HepG2 (cell line): ENCODE data around the gene GPD1. TPM values are rescaled to one million over a fixed set of nuclear protein-coding genes. Genes with fewer than 3 reads are reported as not detected.
A peak's percentile ranks its signal among the peaks of the same experiment; 100 is the strongest.

ENCODE experiments used
- ATAC-seq: fragments of 200-7000 bp; cut with Tn5 transposase; 3 replicates; pipeline ENCODE4 v1.9.1; 2020; ENCODE audit warnings: mild to moderate bottlenecking, moderate library complexity
- BruUV-seq: library from RNA; stranded (reverse); fragments of 400-500 nt; replicated peaks from 2 replicates; lab custom pipeline; 2021; lab: Mats Ljungman, UMichigan
- CTCF ChIA-PET: fragments of 300-600 bp; formaldehyde crosslinking; extraction: SDS; loops from one replicate; lab custom pipeline; 2021; ENCODE audit warnings: low total read pairs, inconsistent platforms, low intra/inter-chr PET ratio; lab: Yijun Ruan, JAX
- POLR2A ChIA-PET: fragments of 350-600 bp; sonication (Branson Sonifier 250); formaldehyde crosslinking; loops from one replicate; lab custom pipeline; 2020; ENCODE audit warnings: antibody characterized with exemption, inconsistent platforms; lab: Yijun Ruan, JAX
- DNase-seq: peaks from one replicate; pipeline ENCODE4 v3.0.0-alpha.2; 2015; ENCODE audit warnings: low spot score
- FAIRE-seq: peaks from 3 replicates; lab custom pipeline; 2011; peaks lifted over from hg19 to GRCh38; lab: Jason Lieb, UNC
- H2AFZ ChIP-seq: one replicate; pipeline ENCODE4 v1.6.1; 2011; ENCODE audit warnings: low read length, inconsistent platforms
- H3K27ac ChIP-seq: fragments of 300-600 bp; 3 replicates; pipeline ENCODE4 v1.8.0; 2011; ENCODE audit warnings: mixed run types, mild to moderate bottlenecking, mixed read lengths, low read length, inconsistent platforms; ENCODE audit not compliant: insufficient read depth; ENCODE audit errors: extremely low read length
- H3K27me3 ChIP-seq, 2 experiments: fragments of 200-600 bp in 1 of 2; 2 replicates in 1 of 2; 3 replicates in 1 of 2; pipeline versions ENCODE4 v1.6.0 to v1.8.0; 2011; ENCODE audit warnings: low read length in 2 of 2, mild to moderate bottlenecking in 2 of 2, moderate library complexity in 2 of 2, inconsistent platforms in 1 of 2; ENCODE audit not compliant: insufficient read depth in 2 of 2, control insufficient read depth in 1 of 2
- H3K36me3 ChIP-seq, 2 experiments: fragments of 200-600 bp in 1 of 2; replicated peaks in 1 of 2; 2 replicates in 1 of 2; 3 replicates in 1 of 2; pipeline versions ENCODE4 v1.5.1 to v1.8.0; 2011; ENCODE audit warnings: low read length in 2 of 2, inconsistent platforms in 1 of 2; ENCODE audit not compliant: insufficient read depth in 2 of 2, control insufficient read depth in 1 of 2
- H3K4me1 ChIP-seq: 2 replicates; pipeline ENCODE4 v1.5.1; 2012; ENCODE audit warnings: low read length, inconsistent platforms; ENCODE audit not compliant: insufficient read depth
- H3K4me2 ChIP-seq: 2 replicates; pipeline ENCODE4 v1.6.0; 2011; ENCODE audit warnings: low read depth, low read length, inconsistent platforms
- H3K4me3 ChIP-seq, 3 experiments: fragments of 200-600 bp in 1 of 3; sonication (generic), shearing (Covaris generic) in 1 of 3; replicated peaks in 1 of 3; 2 replicates each; pipeline ENCODE4 v1.5.1; 2011 to 2016; ENCODE audit warnings: low read length in 3 of 3, inconsistent platforms in 2 of 3, low read depth in 2 of 3, mild to moderate bottlenecking in 2 of 3, control low read depth in 1 of 3, mixed read lengths in 1 of 3; ENCODE audit not compliant: insufficient read depth in 1 of 3
- H3K79me2 ChIP-seq: one replicate; pipeline ENCODE4 v1.6.1; 2011; ENCODE audit warnings: low read length, inconsistent platforms; ENCODE audit not compliant: insufficient read depth
- H3K9ac ChIP-seq: 2 replicates; pipeline ENCODE4 v1.6.0; 2011; ENCODE audit warnings: mild to moderate bottlenecking, low read depth, low read length, inconsistent platforms; ENCODE audit not compliant: insufficient read depth
- H3K9me3 ChIP-seq: 2 replicates; pipeline ENCODE4 v1.5.1; 2012; ENCODE audit warnings: mild to moderate bottlenecking, low read length
- H4K20me1 ChIP-seq: 2 replicates; pipeline ENCODE4 v1.6.0; 2011; ENCODE audit warnings: inconsistent platforms, mild to moderate bottlenecking, low read length, moderate library complexity; ENCODE audit not compliant: insufficient read depth
- IKZF4 ChIP-seq: sonication (generic); formaldehyde crosslinking; IDR thresholded peaks from 2 replicates; pipeline ENCODE4 v1.5.1; 2020; ENCODE audit warnings: borderline replicate concordance, mild to moderate bottlenecking, low read depth, missing genetic modification reagents; ENCODE audit errors: not compliant biosample characterization
- LCORL ChIP-seq, 2 experiments: fragments of 450-650 bp in 1 of 2; sonication (generic) in 1 of 2; formaldehyde crosslinking in 1 of 2; IDR thresholded peaks; 2 replicates each; pipeline versions ENCODE4 v1.5.0 to v1.6.1; 2017 to 2020; ENCODE audit warnings: antibody characterized with exemption in 1 of 2, missing genetic modification reagents in 1 of 2
- NFKB2 ChIP-seq: sonication (generic); formaldehyde crosslinking; IDR thresholded peaks from 2 replicates; pipeline ENCODE4 v1.4.0; 2020; ENCODE audit warnings: missing genetic modification reagents, borderline replicate concordance
- NONO ChIP-seq, 2 experiments: fragments of 450-650 bp in 1 of 2; sonication (generic) in 1 of 2; formaldehyde crosslinking in 1 of 2; IDR thresholded peaks in 1 of 2; conservative IDR thresholded peaks in 1 of 2; 2 replicates each; pipeline versions ENCODE4 v1.6.1 to v1.8.0; 2017 to 2022; ENCODE audit warnings: mild to moderate bottlenecking in 1 of 2, missing genetic modification reagents in 1 of 2, moderate library complexity in 1 of 2
- SRSF1 ChIP-seq: fragments of 200-400 bp; formaldehyde crosslinking; optimal IDR thresholded peaks from 2 replicates; pipeline ENCODE3; 2017; ENCODE audit warnings: mild to moderate bottlenecking, low read depth, low read length, moderate library complexity
- TGIF2 ChIP-seq: IDR thresholded peaks from 2 replicates; pipeline ENCODE4 v1.6.1; 2016; ENCODE audit warnings: control low read depth, missing compliant biosample characterization
- ZFP90 ChIP-seq: sonication (generic); formaldehyde crosslinking; IDR thresholded peaks from 2 replicates; pipeline ENCODE4 v1.8.0; 2022; ENCODE audit warnings: missing genetic modification reagents, mild to moderate bottlenecking, inconsistent platforms, borderline replicate concordance
- ZNF329 ChIP-seq: sonication (generic); formaldehyde crosslinking; IDR thresholded peaks from 2 replicates; pipeline ENCODE4 v1.9.0; 2021; ENCODE audit warnings: low read depth, mild to moderate bottlenecking, missing genetic modification reagents
- WGBS: methylation state at CpG from one replicate; pipeline ENCODE4 v1.1.6; 2017; ENCODE audit warnings: low lambda C conversion rate; 5-methylcytosine and 5-hydroxymethylcytosine counted together
- in situ Hi-C: cut with HindIII; loops from 2 replicates; pipeline ENCODE4 v1.10.0; 2017; ENCODE audit warnings: low pct_unique_long_range_greater_than_20kb; ENCODE audit not compliant: extremely low pct_ligation_motif_present
- intact Hi-C: fragments of 100-400 bp; cut with micrococcal nuclease; formaldehyde crosslinking; loops from one replicate; pipeline ENCODE4 v1.10.0; 2022; ENCODE audit not compliant: unreplicated experiment
- polyA plus RNA-seq, 8 experiments: library from polyadenylated mRNA; depleted of rRNA in 3 of 8; stranded (reverse) in 7 of 8; unstranded in 1 of 8; fragments of >200 nt; fragmentation: Illumina TruSeq in 4 of 8; extraction: Trizol in 4 of 8; gene quantifications; 2 replicates each; pipeline versions ENCODE4 v1.2.1 to v1.2.3, GENCODE V29; 2011 to 2016; ENCODE audit warnings: low read depth in 4 of 8, missing spikeins in 1 of 8, mixed read lengths in 1 of 8; ENCODE audit not compliant: insufficient read depth in 1 of 8
- total RNA-seq, 5 experiments: library from RNA; depleted of rRNA; stranded (reverse); fragments of >200 nt; fragmentation: Illumina TruSeq; extraction: Trizol; gene quantifications; 2 replicates each; pipeline ENCODE4 v1.2.3, GENCODE V29; 2016; ENCODE audit warnings: low read depth in 1 of 5
- TF ChIP-seq, protein P1 (sequence below): IDR thresholded peaks from 2 replicates; pipeline ENCODE4 v1.4.0; 2020; ENCODE audit warnings: mild to moderate bottlenecking, missing genetic modification reagents
- TF ChIP-seq, protein P2 (sequence below): IDR thresholded peaks from 2 replicates; pipeline ENCODE4 v1.6.1; 2016; ENCODE audit warnings: control low read depth
- TF ChIP-seq, protein P3 (sequence below): sonication (generic); formaldehyde crosslinking; IDR thresholded peaks from 2 replicates; pipeline ENCODE4 v1.5.1; 2020; ENCODE audit warnings: missing genetic modification reagents, mild to moderate bottlenecking, borderline replicate concordance
- TF ChIP-seq, protein P4 (sequence below): sonication (generic); formaldehyde crosslinking; IDR thresholded peaks from 2 replicates; pipeline ENCODE4 v1.5.1; 2020; ENCODE audit warnings: mild to moderate bottlenecking, moderate library complexity, missing genetic modification reagents

GPD1 gene
- total and polyA plus RNA-seq, 2 of the 13 experiments (the other 11 are each of a cell fraction or from before 2014, with no cell fraction given), result 3.7 to 30.6 TPM

DNA sequence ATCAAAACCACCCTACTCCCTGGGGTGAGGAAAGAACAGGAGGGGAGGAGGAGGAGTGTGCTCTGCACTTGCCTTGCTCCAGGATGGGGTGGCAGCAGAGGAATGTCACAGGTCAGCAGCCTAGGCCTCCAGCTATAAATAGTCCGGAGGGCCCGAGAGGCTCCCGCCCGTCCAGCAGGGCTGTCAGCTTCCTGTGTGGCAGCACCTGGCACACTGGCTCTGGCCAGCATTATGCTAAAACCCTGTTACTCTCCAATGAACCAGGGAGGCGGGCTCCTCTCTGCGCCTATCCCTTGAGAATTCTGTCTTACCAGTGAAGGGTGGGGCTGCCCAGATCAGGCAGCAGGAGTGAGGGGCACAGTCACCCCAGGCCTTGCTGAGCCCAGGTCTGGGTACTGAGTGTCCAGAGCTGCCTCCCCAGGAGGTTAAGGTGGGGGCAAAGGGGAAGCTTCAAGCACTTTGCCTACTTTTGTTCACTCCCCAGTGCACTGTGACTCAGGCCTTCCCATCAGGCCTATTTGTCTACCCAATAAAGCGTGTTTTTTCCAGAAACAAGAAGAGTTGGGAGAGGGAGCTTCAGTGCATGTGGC, 7.0 kb downstream of the GPD1 start (continued):
- TF ChIP-seq, protein P1, sequence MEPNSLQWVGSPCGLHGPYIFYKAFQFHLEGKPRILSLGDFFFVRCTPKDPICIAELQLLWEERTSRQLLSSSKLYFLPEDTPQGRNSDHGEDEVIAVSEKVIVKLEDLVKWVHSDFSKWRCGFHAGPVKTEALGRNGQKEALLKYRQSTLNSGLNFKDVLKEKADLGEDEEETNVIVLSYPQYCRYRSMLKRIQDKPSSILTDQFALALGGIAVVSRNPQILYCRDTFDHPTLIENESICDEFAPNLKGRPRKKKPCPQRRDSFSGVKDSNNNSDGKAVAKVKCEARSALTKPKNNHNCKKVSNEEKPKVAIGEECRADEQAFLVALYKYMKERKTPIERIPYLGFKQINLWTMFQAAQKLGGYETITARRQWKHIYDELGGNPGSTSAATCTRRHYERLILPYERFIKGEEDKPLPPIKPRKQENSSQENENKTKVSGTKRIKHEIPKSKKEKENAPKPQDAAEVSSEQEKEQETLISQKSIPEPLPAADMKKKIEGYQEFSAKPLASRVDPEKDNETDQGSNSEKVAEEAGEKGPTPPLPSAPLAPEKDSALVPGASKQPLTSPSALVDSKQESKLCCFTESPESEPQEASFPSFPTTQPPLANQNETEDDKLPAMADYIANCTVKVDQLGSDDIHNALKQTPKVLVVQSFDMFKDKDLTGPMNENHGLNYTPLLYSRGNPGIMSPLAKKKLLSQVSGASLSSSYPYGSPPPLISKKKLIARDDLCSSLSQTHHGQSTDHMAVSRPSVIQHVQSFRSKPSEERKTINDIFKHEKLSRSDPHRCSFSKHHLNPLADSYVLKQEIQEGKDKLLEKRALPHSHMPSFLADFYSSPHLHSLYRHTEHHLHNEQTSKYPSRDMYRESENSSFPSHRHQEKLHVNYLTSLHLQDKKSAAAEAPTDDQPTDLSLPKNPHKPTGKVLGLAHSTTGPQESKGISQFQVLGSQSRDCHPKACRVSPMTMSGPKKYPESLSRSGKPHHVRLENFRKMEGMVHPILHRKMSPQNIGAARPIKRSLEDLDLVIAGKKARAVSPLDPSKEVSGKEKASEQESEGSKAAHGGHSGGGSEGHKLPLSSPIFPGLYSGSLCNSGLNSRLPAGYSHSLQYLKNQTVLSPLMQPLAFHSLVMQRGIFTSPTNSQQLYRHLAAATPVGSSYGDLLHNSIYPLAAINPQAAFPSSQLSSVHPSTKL (CRISPR knock-in tag), result 0 out of 2 replicates have a peak, but pooled peaks have one; percentile 2
- 0 out of 2 replicates have a peak, but pooled peaks have one; percentile 15 for TF ChIP-seq NFKB2 (CRISPR knock-in tag)

DNA sequence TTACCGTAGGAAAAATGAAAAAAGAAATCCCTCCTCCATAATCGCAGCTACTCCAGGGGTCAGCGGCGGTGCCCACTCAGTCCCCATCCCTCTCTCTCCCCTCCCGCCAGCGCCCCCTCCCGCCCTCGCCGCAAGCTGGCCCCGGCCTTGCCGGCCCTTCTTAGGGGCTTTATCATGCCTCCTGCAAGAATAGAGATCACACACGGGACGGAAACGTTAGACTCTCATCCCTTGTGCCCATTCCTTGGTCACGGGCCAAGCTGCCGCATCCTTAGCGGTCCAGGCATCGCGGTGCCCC, 7.5 kb downstream of the GPD1 start:
- H3K4me1 ChIP-seq, result peaks cover 56% of the 10 kb centered on the region
- no TSS peak for BruUV-seq
- ChIA-PET CTCF (interaction anchor here (1.3 to 1.5 kb wide), 2 partner anchors 22 to 37 kb away, joined by 4 to 7 read pairs; no protein-coding TSS in a partner anchor), POLR2A (interaction anchor here (0.7 to 7.6 kb wide), 24 partner anchors 9 to 1201 kb away, joined by 3 to 265 read pairs (median 5); partner anchors contain the start of genes CERS5, FAM186A, GPD1 and LIMA1)
- H3K79me2 ChIP-seq, result peaks cover 16% of the 10 kb centered on the region
- H3K27ac ChIP-seq, result peak overlapping the region; percentile 95
- ATAC-seq, result peak; percentile 2
- peak overlapping the region; percentile 9 for H2AFZ ChIP-seq
- H3K9ac ChIP-seq, result peak overlapping the region; percentile 69
- H3K27me3 ChIP-seq, result no peaks in the 10 kb centered on the region; a peak in 1 of 5 replicates
- no peak for DNase-seq
- FAIRE-seq, result no peak
- H3K4me3 ChIP-seq, result peak overlapping the region in 2 of 3 experiments; percentile 50 to 72; a peak in 4 of 6 replicates
- H4K20me1 ChIP-seq, result no peaks in the 10 kb centered on the region
- in situ Hi-C loops (no loop called here), intact Hi-C loops (loop anchor here (2.0 kb wide), 1 partner anchor 27 kb away; the partner anchor contains the start of gene SMARCD1)
- no peaks in the 10 kb centered on the region for H3K9me3 ChIP-seq
- H3K36me3 ChIP-seq, result peaks cover 1 to 3% of the 10 kb centered on the region in 2 experiments; a peak in 2 of 5 replicates
- peak overlapping the region; percentile 95 for H3K4me2 ChIP-seq
- WGBS, result 26% methylated on average over 14 of the region's 19 CpGs
- TF ChIP-seq, protein P2, sequence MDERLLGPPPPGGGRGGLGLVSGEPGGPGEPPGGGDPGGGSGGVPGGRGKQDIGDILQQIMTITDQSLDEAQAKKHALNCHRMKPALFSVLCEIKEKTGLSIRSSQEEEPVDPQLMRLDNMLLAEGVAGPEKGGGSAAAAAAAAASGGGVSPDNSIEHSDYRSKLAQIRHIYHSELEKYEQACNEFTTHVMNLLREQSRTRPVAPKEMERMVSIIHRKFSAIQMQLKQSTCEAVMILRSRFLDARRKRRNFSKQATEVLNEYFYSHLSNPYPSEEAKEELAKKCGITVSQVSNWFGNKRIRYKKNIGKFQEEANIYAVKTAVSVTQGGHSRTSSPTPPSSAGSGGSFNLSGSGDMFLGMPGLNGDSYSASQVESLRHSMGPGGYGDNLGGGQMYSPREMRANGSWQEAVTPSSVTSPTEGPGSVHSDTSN (CRISPR knock-in tag), result no peak
- TF ChIP-seq, protein P3, sequence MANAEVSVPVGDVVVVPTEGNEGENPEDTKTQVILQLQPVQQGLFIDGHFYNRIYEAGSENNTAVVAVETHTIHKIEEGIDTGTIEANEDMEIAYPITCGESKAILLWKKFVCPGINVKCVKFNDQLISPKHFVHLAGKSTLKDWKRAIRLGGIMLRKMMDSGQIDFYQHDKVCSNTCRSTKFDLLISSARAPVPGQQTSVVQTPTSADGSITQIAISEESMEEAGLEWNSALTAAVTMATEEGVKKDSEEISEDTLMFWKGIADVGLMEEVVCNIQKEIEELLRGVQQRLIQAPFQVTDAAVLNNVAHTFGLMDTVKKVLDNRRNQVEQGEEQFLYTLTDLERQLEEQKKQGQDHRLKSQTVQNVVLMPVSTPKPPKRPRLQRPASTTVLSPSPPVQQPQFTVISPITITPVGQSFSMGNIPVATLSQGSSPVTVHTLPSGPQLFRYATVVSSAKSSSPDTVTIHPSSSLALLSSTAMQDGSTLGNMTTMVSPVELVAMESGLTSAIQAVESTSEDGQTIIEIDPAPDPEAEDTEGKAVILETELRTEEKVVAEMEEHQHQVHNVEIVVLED, result no peak
- TF ChIP-seq ZFP90 (no peak), SRSF1 (no peak), TGIF2 (CRISPR knock-in tag) (no peak), IKZF4 (no peak), LCORL (IDR thresholded peaks at IDR 0.05) (no peak), LCORL (CRISPR knock-in tag; IDR thresholded peaks at IDR 0.05) (0 out of 2 replicates have a peak, but pooled peaks have one; percentile 3), NONO (IDR thresholded peaks at IDR 0.05) (no peak), NONO (CRISPR knock-in tag; conservative IDR thresholded peaks at IDR 0.05) (0 out of 2 replicates have a peak, but pooled peaks have one; percentile 16), ZNF329 (CRISPR knock-in tag) (no peak)
- TF ChIP-seq, protein P4, sequence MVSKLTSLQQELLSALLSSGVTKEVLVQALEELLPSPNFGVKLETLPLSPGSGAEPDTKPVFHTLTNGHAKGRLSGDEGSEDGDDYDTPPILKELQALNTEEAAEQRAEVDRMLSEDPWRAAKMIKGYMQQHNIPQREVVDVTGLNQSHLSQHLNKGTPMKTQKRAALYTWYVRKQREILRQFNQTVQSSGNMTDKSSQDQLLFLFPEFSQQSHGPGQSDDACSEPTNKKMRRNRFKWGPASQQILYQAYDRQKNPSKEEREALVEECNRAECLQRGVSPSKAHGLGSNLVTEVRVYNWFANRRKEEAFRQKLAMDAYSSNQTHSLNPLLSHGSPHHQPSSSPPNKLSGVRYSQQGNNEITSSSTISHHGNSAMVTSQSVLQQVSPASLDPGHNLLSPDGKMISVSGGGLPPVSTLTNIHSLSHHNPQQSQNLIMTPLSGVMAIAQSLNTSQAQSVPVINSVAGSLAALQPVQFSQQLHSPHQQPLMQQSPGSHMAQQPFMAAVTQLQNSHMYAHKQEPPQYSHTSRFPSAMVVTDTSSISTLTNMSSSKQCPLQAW (CRISPR knock-in tag), result no peak
